MM.1S (cell line): Measurements from ENCODE around the gene IP6K1.

Experiments used
- DNase-seq: peaks from one replicate; pipeline ENCODE4 v3.0.0-alpha.2; 2015
- H2AFZ ChIP-seq: fragments of 300-600 bp; sonication (generic); 2 replicates; pipeline ENCODE4 v1.6.0; 2016; ENCODE audit warnings: antibody characterized with exemption, low read length
- H3F3A ChIP-seq: fragments of 300-600 bp; sonication (generic); 2 replicates; pipeline ENCODE4 v1.6.1; 2016; ENCODE audit warnings: mild to moderate bottlenecking, antibody characterized with exemption, low read length, moderate library complexity, mixed read lengths; ENCODE audit not compliant: insufficient read depth
- H3K27ac ChIP-seq: fragments of 300-600 bp; sonication (generic); 2 replicates; pipeline ENCODE4 v1.5.1; 2016; ENCODE audit warnings: mild to moderate bottlenecking, low read length
- H3K27me3 ChIP-seq: fragments of 300-600 bp; sonication (generic); replicated peaks from 2 replicates; pipeline ENCODE4 v1.6.0; 2016; ENCODE audit warnings: low read length; ENCODE audit not compliant: insufficient read depth
- H3K36me3 ChIP-seq: fragments of 300-600 bp; sonication (generic); replicated peaks from 2 replicates; pipeline ENCODE4 v1.6.1; 2016; ENCODE audit warnings: mild to moderate bottlenecking, low read length, mixed read lengths; ENCODE audit not compliant: insufficient read depth
- H3K4me1 ChIP-seq: fragments of 300-600 bp; sonication (generic); 2 replicates; pipeline ENCODE4 v1.6.1; 2016; ENCODE audit warnings: low read length, mixed read lengths
- H3K4me2 ChIP-seq: fragments of 300-600 bp; sonication (generic); 2 replicates; pipeline ENCODE4 v1.6.0; 2016; ENCODE audit warnings: low read depth, low read length
- H3K4me3 ChIP-seq: fragments of 300-600 bp; sonication (generic); 2 replicates; pipeline ENCODE4 v1.5.1; 2016; ENCODE audit warnings: low read length, mixed read lengths
- H3K79me2 ChIP-seq: fragments of 300-600 bp; sonication (generic); 2 replicates; pipeline ENCODE4 v1.6.1; 2016; ENCODE audit warnings: mixed run types, low read length, mixed read lengths
- H3K9ac ChIP-seq: fragments of 300-600 bp; sonication (generic); 2 replicates; pipeline ENCODE4 v1.6.1; 2016; ENCODE audit warnings: low read length, mixed read lengths
- H3K9me2 ChIP-seq: fragments of 300-600 bp; sonication (generic); replicated peaks from 2 replicates; pipeline ENCODE4 v1.6.1; 2016; ENCODE audit warnings: mild to moderate bottlenecking, low read length, mixed read lengths; ENCODE audit not compliant: insufficient read depth
- H3K9me3 ChIP-seq: fragments of 300-600 bp; sonication (generic); replicated peaks from 2 replicates; pipeline ENCODE4 v1.6.1; 2016; ENCODE audit warnings: mild to moderate bottlenecking, low read length, mixed read lengths; ENCODE audit not compliant: insufficient read depth
- H4K20me1 ChIP-seq: fragments of 300-600 bp; sonication (generic); 2 replicates; pipeline ENCODE4 v1.6.1; 2016; ENCODE audit warnings: mild to moderate bottlenecking, low read length, moderate library complexity, mixed read lengths; ENCODE audit not compliant: insufficient read depth
- EZH2 ChIP-seq: fragments of 300-600 bp; sonication (generic); optimal IDR thresholded peaks from 2 replicates; pipeline ENCODE3; 2017; ENCODE audit warnings: low read depth, mild to moderate bottlenecking, antibody characterized with exemption, low read length, mixed read lengths
- EZH2phosphoT487 ChIP-seq: fragments of 300-600 bp; sonication (generic); IDR thresholded peaks from 2 replicates; pipeline ENCODE4 v1.6.1; 2018; ENCODE audit warnings: antibody characterized with exemption, low read length
- TF ChIP-seq, protein P1 (sequence below): fragments of 300-600 bp; sonication (generic); IDR thresholded peaks from 2 replicates; pipeline ENCODE4 v1.5.1; 2016; ENCODE audit warnings: antibody characterized with exemption, low read length, mixed read lengths

Gene IP6K1

GRCh38 chr3:49720855-49721595, 65.3 kb downstream of the IP6K1 start:
- H3K4me2 ChIP-seq: no peak overlapping the region
- no peaks in the 10 kb centered on the region for H3K36me3 ChIP-seq
- TF ChIP-seq, protein P1, sequence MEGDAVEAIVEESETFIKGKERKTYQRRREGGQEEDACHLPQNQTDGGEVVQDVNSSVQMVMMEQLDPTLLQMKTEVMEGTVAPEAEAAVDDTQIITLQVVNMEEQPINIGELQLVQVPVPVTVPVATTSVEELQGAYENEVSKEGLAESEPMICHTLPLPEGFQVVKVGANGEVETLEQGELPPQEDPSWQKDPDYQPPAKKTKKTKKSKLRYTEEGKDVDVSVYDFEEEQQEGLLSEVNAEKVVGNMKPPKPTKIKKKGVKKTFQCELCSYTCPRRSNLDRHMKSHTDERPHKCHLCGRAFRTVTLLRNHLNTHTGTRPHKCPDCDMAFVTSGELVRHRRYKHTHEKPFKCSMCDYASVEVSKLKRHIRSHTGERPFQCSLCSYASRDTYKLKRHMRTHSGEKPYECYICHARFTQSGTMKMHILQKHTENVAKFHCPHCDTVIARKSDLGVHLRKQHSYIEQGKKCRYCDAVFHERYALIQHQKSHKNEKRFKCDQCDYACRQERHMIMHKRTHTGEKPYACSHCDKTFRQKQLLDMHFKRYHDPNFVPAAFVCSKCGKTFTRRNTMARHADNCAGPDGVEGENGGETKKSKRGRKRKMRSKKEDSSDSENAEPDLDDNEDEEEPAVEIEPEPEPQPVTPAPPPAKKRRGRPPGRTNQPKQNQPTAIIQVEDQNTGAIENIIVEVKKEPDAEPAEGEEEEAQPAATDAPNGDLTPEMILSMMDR: no peak

DNA sequence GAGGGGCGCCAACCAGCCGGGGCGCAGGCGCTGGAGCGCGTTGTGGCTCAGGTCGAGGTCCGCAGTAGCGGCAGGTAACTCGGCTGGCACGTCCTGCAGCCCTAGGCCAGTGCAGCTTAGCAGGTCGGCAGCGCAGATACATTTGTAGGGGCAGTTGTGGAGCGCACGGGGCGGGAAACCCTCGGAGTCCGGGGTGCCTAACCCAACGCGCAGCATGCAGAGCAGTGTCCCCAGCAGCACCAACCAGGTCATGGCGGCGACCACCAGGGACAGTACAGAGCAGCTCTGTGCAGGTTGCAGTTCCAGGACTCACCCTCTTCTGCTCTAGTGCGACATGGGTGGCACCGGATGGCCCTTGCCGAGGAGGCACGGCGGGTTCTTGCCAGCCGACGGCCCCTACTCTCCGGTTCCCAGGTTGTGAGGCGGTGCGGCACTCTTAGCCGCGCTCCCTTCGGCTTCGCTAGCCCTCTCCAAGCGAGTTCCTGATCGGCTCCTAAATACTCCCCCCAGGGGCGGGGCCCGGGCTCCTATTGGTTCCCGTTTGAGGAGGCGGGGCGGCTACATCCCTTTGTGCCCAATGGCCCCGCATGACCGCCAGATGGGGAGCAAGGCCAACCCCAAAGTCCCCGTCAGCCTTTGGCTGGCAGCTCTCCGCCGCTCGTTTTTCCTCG, 67.0 kb downstream of the IP6K1 start, which contains the start of gene AMIGO3:
Gene AMIGO3 (minus strand): TSS at position 471 of the 671 bp plus-strand sequence. CDS start 219 bp downstream, at position 252.
- Histone ChIP-seq H4K20me1 (no peaks in the 10 kb centered on the region), H3K9ac (no peak within 1 kb of the TSS), H3K27me3 (no peaks in the 10 kb centered on the region), H3K27ac (no peak within 1 kb of the TSS), H2AFZ (no peak within 1 kb of the TSS), H3K4me2 (peak within 1 kb of the TSS; percentile 41; the same call in 1 of the 2 replicates), H3K4me3 (no peak within 1 kb of the TSS), H3F3A (peaks cover 6% of the 10 kb centered on the region; the same call in 1 of the 2 replicates), H3K79me2 (peaks cover 29% of the 10 kb centered on the region), H3K4me1 (peaks cover 5% of the 10 kb centered on the region), H3K9me2 (no peaks in the 10 kb centered on the region), H3K9me3 (no peaks in the 10 kb centered on the region), H3K36me3 (no peaks in the 10 kb centered on the region)
- TF ChIP-seq EZH2phosphoT487: no peak
- TF ChIP-seq, protein P1: peak; percentile 30
- DNase-seq: peak; percentile 80

More at GRCh38 chr3:49720855-49721595, 65.3 kb downstream of the IP6K1 start:
- no peaks in the 10 kb centered on the region for H3K9me3 ChIP-seq
- peaks cover 16% of the 10 kb centered on the region for H3F3A ChIP-seq
- H3K79me2 ChIP-seq: peaks cover 29% of the 10 kb centered on the region
- no peak overlapping the region for H3K4me3 ChIP-seq
- H3K9me2 ChIP-seq: no peaks in the 10 kb centered on the region
- no peak for DNase-seq
- H2AFZ ChIP-seq: no peak overlapping the region
- no peaks in the 10 kb centered on the region for H3K27me3 ChIP-seq
- no peak overlapping the region for H3K27ac ChIP-seq
- H4K20me1 ChIP-seq: no peaks in the 10 kb centered on the region
- H3K4me1 ChIP-seq: peaks cover 14% of the 10 kb centered on the region
- H3K9ac ChIP-seq: no peak overlapping the region

GRCh38 chr3:49718858-49719213, 67.5 kb downstream of the IP6K1 start:
- peaks cover 29% of the 10 kb centered on the region for H3K79me2 ChIP-seq
- no peak overlapping the region for H3K27ac ChIP-seq
- H3K9me2 ChIP-seq: no peaks in the 10 kb centered on the region
- TF ChIP-seq EZH2 (no peak), EZH2phosphoT487 (no peak)
- TF ChIP-seq, protein P1: no peak
- peaks cover 4% of the 10 kb centered on the region; the same call in 1 of the 2 replicates for H3F3A ChIP-seq
- H4K20me1 ChIP-seq: no peaks in the 10 kb centered on the region
- no peaks in the 10 kb centered on the region for H3K9me3 ChIP-seq
- H3K4me2 ChIP-seq: peak overlapping the region; percentile 41; the same call in 1 of the 2 replicates
- DNase-seq: no peak
- H3K27me3 ChIP-seq: no peaks in the 10 kb centered on the region
- H3K36me3 ChIP-seq: no peaks in the 10 kb centered on the region
- no peak overlapping the region for H3K9ac ChIP-seq
- no peak overlapping the region for H2AFZ ChIP-seq
- H3K4me1 ChIP-seq: peaks cover 5% of the 10 kb centered on the region
- H3K4me3 ChIP-seq: no peak overlapping the region
